Amniotic stem cell (primary cell): Measurements from ENCODE around the gene PDF.

Source experiments
- DNase-seq: peaks from one replicate; lab custom pipeline; 2025; lab: John Stamatoyannopoulos, UW

Gene PDF

GRCh38 chr16:69339289-69340094, 9.1 kb upstream of the PDF start, which contains the start of the genes COG8 and NIP7:
Gene COG8, minus strand, starts transcription at chr16:69339564. Its CDS starts 12 bp downstream, at chr16:69339552.
Gene NIP7, plus strand, starts transcription at chr16:69339772. Its CDS starts 58 bp downstream, at chr16:69339830.
- peak; percentile 97 for DNase-seq

GRCh38 chr16:69338557-69339288, 8.3 kb upstream of the PDF start:
- no peak for DNase-seq

GRCh38 chr16:69334696-69335095, 4.3 kb upstream of the PDF start:
- DNase-seq = no peak

- peak; percentile 7 for DNase-seq
These were observed 761 bp downstream of the PDF start for GRCh38 chr16:69329369-69330285.

- no peak for DNase-seq
These were observed 1.5 kb downstream of the PDF start for GRCh38 chr16:69328854-69329316.

- DNase-seq = no peak
These were observed 2.6 kb downstream of the PDF start for GRCh38 chr16:69327585-69328310.

- no peak for DNase-seq
These were observed 4.1 kb downstream of the PDF start for GRCh38 chr16:69326172-69326873.

GRCh38 chr16:69325784-69326171, 4.6 kb downstream of the PDF start:
- no peak for DNase-seq

GRCh38 chr16:69324585-69325253, 5.7 kb downstream of the PDF start:
- no peak for DNase-seq

GRCh38 chr16:69324013-69324531, 6.3 kb downstream of the PDF start:
- DNase-seq = no peak

GRCh38 chr16:69323415-69323814, 7.0 kb downstream of the PDF start:
- no peak for DNase-seq

GRCh38 chr16:69322343-69322742, 8.0 kb downstream of the PDF start:
- no peak for DNase-seq

- DNase-seq = no peak
These were observed 9.3 kb downstream of the PDF start for GRCh38 chr16:69321080-69321479.

- no peak for DNase-seq
These were observed 9.7 kb downstream of the PDF start for GRCh38 chr16:69320740-69321073.

- DNase-seq = no peak
These were observed 10.3 kb downstream of the PDF start for GRCh38 chr16:69319826-69320739.

GRCh38 chr16:69319381-69319780, 11.0 kb downstream of the PDF start:
- DNase-seq = no peak

- DNase-seq = no peak
These were observed 11.5 kb downstream of the PDF start for GRCh38 chr16:69318911-69319289.

GRCh38 chr16:69318177-69318910, 12.0 kb downstream of the PDF start:
- no peak for DNase-seq
